HCT116 (cell line): ENCODE measurements around the gene HHATL. TPM values are rescaled to one million over a fixed set of nuclear protein-coding genes. Genes with fewer than 3 reads are reported as not detected.

ENCODE experiments used
- ATAC-seq: fragments of 200-7000 bp; cut with Tn5 transposase; 2 replicates; pipeline ENCODE4 v1.9.1; 2020; ENCODE audit warnings: mild to moderate bottlenecking, moderate library complexity
- BruUV-seq: library from RNA; stranded (reverse); fragments of 400-500 nt; replicated peaks from 2 replicates; lab custom pipeline; 2021; lab: Mats Ljungman, UMichigan
- CTCF ChIA-PET: fragments of 300-600 bp; sonication (Branson Sonifier 250); formaldehyde crosslinking; loops from one replicate; lab custom pipeline; 2021; ENCODE audit warnings: antibody characterized with exemption; lab: Charles Lee
- POLR2A ChIA-PET: fragments of 300-600, 350-600 bp; sonication (Branson Sonifier 250); formaldehyde crosslinking; loops from one replicate; lab custom pipeline; 2021; ENCODE audit warnings: antibody characterized with exemption; lab: Charles Lee
- RAD21 ChIA-PET, 2 experiments: fragments of 300-600 bp; sonication (Branson Sonifier 250); formaldehyde crosslinking; loops; one replicate each; lab custom pipeline; 2023; ENCODE audit warnings: low total read pairs in 2 of 2; ENCODE audit not compliant: uncharacterized antibody in 2 of 2, unreplicated experiment in 2 of 2, low non-redundant PET in 1 of 2; lab: Charles Lee
- DNase-seq: peaks from one replicate; pipeline ENCODE4 v3.0.0-alpha.2; 2010; ENCODE audit warnings: low read depth, low spot score
- H2AFZ ChIP-seq: fragments of 200-600 bp; shearing (Covaris generic), sonication (generic); 2 replicates; pipeline ENCODE4 v1.6.1; 2017; ENCODE audit warnings: low read depth, mixed run types, mixed read lengths, antibody characterized with exemption, low read length; ENCODE audit not compliant: poor library complexity, severe bottlenecking
- H3K27ac ChIP-seq: 2 replicates; pipeline ENCODE4 v1.5.1; 2012; ENCODE audit warnings: low read depth, low read length
- H3K27me3 ChIP-seq: fragments of 200-600 bp; sonication (generic); 2 replicates; pipeline ENCODE4 v1.6.1; 2016; ENCODE audit warnings: mixed run types, low read length, mixed read lengths; ENCODE audit not compliant: insufficient read depth
- H3K36me3 ChIP-seq, 2 experiments: fragments of 200-500 bp in 1 of 2; fragments of 200-600 bp in 1 of 2; sonication (Bioruptor generic) in 1 of 2; sonication (generic) in 1 of 2; 2 replicates each; pipeline versions ENCODE4 v1.5.1 to v1.6.1; 2014 to 2016; ENCODE audit warnings: low read length in 2 of 2, inconsistent platforms in 1 of 2, mixed read lengths in 1 of 2, mixed run types in 1 of 2; ENCODE audit not compliant: insufficient read depth in 2 of 2, control insufficient read depth in 1 of 2
- H3K4me1 ChIP-seq, 2 experiments: fragments of 200-600 bp in 1 of 2; sonication (generic) in 1 of 2; 2 replicates each; pipeline versions ENCODE4 v1.5.1 to v1.6.1; 2012 to 2017; ENCODE audit warnings: low read length in 2 of 2, inconsistent platforms in 1 of 2, mild to moderate bottlenecking in 1 of 2, mixed read lengths in 1 of 2, mixed run types in 1 of 2, moderate library complexity in 1 of 2; ENCODE audit not compliant: insufficient read depth in 2 of 2, control insufficient read depth in 1 of 2
- H3K4me2 ChIP-seq: fragments of 200-600 bp; sonication (generic); 2 replicates; pipeline ENCODE4 v1.6.1; 2017; ENCODE audit warnings: mixed run types, low read length, mixed read lengths
- H3K4me3 ChIP-seq, 2 experiments: fragments of 200-600 bp in 1 of 2; sonication (generic) in 1 of 2; replicated peaks in 1 of 2; 2 replicates each; pipeline ENCODE4 v1.5.1; 2011 to 2016; ENCODE audit warnings: low read length in 2 of 2, control low read depth in 1 of 2, low read depth in 1 of 2, mild to moderate bottlenecking in 1 of 2, mixed read lengths in 1 of 2, mixed run types in 1 of 2
- H3K79me2 ChIP-seq: fragments of 200-600 bp; sonication (generic); 2 replicates; pipeline ENCODE4 v1.6.1; 2017; ENCODE audit warnings: mild to moderate bottlenecking, mixed run types, low read length, moderate library complexity, mixed read lengths; ENCODE audit not compliant: insufficient read depth
- H3K9ac ChIP-seq: fragments of 200-600 bp; sonication (generic); 2 replicates; pipeline ENCODE4 v1.6.1; 2016; ENCODE audit warnings: low read length, mixed read lengths
- H3K9me2 ChIP-seq: fragments of 200-600 bp; sonication (generic), shearing (Covaris generic); 2 replicates; pipeline ENCODE4 v1.6.1; 2017; ENCODE audit warnings: mixed run types, mild to moderate bottlenecking, moderate library complexity; ENCODE audit not compliant: insufficient read depth
- H3K9me3 ChIP-seq, 2 experiments: fragments of 200-500 bp in 1 of 2; fragments of 200-600 bp in 1 of 2; sonication (Bioruptor generic) in 1 of 2; sonication (generic) in 1 of 2; 2 replicates each; pipeline ENCODE4 v1.6.1; 2014 to 2017; ENCODE audit warnings: low read length in 2 of 2, mixed read lengths in 2 of 2, inconsistent platforms in 1 of 2, low read depth in 1 of 2, mild to moderate bottlenecking in 1 of 2, mixed run types in 1 of 2, moderate library complexity in 1 of 2; ENCODE audit not compliant: control insufficient read depth in 1 of 2, insufficient read depth in 1 of 2
- H4K20me1 ChIP-seq: fragments of 200-600 bp; sonication (generic), shearing (Covaris generic); 2 replicates; pipeline ENCODE4 v1.6.1; 2017; ENCODE audit warnings: mixed run types, mild to moderate bottlenecking, moderate library complexity; ENCODE audit not compliant: insufficient read depth
- EGR1 ChIP-seq: IDR thresholded peaks from 2 replicates; pipeline ENCODE4 v1.6.1; 2012; ENCODE audit warnings: low read depth
- ELF1 ChIP-seq: IDR thresholded peaks from 2 replicates; pipeline ENCODE4 v1.6.1; 2012; ENCODE audit warnings: low read depth, borderline replicate concordance
- FOSL1 ChIP-seq: IDR thresholded peaks from 2 replicates; pipeline ENCODE4 v1.6.1; 2012; ENCODE audit warnings: low read depth
- MAX ChIP-seq: IDR thresholded peaks from 2 replicates; pipeline ENCODE4 v1.6.1; 2012
- POLR2A ChIP-seq: IDR thresholded peaks from 2 replicates; pipeline ENCODE4 v1.7.0; 2011; ENCODE audit warnings: borderline replicate concordance; ENCODE audit not compliant: insufficient read depth, insufficient read length; ENCODE audit errors: extremely low read depth
- RAD21 ChIP-seq: IDR thresholded peaks from 2 replicates; pipeline ENCODE4 v1.6.1; 2012; ENCODE audit warnings: low read depth, mild to moderate bottlenecking
- REST ChIP-seq: IDR thresholded peaks from 2 replicates; pipeline ENCODE4 v1.6.1; 2012; ENCODE audit warnings: low read depth
- SP1 ChIP-seq: IDR thresholded peaks from 2 replicates; pipeline ENCODE4 v1.6.1; 2012; ENCODE audit warnings: low read depth
- YY1 ChIP-seq: IDR thresholded peaks from 2 replicates; pipeline ENCODE4 v1.6.1; 2011; ENCODE audit warnings: low read length, low read depth, moderate library complexity, mild to moderate bottlenecking; ENCODE audit not compliant: insufficient replicate concordance; ENCODE audit errors: extremely low read depth
- ZNF274 ChIP-seq: fragments of 200-500 bp; sonication (Bioruptor generic); IDR thresholded peaks from 2 replicates; pipeline ENCODE4 v1.6.1; 2014; ENCODE audit warnings: mild to moderate bottlenecking, low read depth, low read length, inconsistent platforms
- intact Hi-C: fragments of 100-400 bp; cut with micrococcal nuclease; formaldehyde crosslinking; loops from 2 replicates; pipeline ENCODE4 v1.10.0; 2022
- total RNA-seq: library from RNA; stranded (reverse); gene quantifications from one replicate; pipeline ENCODE4 v1.2.1, GENCODE V29; 2021; ENCODE audit not compliant: unreplicated experiment
- TF ChIP-seq, protein P1 (sequence below): IDR thresholded peaks from 2 replicates; pipeline ENCODE4 v1.6.1; 2011; ENCODE audit warnings: mild to moderate bottlenecking, low read length, moderate library complexity; ENCODE audit not compliant: insufficient replicate concordance; ENCODE audit errors: extremely low read depth

Gene HHATL
- total RNA-seq, 1 experiment from 2014 or later = 0.52 TPM

GRCh38 chr3:42690191-42690590 is 12.4 kb downstream of the HHATL start:
- ChIA-PET RAD21 (no interaction called here), POLR2A (no interaction called here), CTCF (no interaction called here)
- Histone ChIP-seq H3K4me2 (no peak overlapping the region), H3K9me2 (no peaks in the 10 kb centered on the region), H3K79me2 (no peaks in the 10 kb centered on the region), H2AFZ (no peak overlapping the region), H3K36me3 (no peaks in the 10 kb centered on the region), H3K9me3 (no peaks in the 10 kb centered on the region), H3K27ac (no peak overlapping the region), H3K27me3 (peaks cover 3% of the 10 kb centered on the region; the same call in 1 of the 2 replicates), H4K20me1 (no peaks in the 10 kb centered on the region), H3K4me1 (peaks cover 0 to 2% of the 10 kb centered on the region in 2 experiments; a peak in 1 of 4 replicates), H3K4me3 (no peak overlapping the region), H3K9ac (no peak overlapping the region)
- BruUV-seq = no TSS peak
- DNase-seq (no peak), ATAC-seq (no peak)
- TF ChIP-seq POLR2A (no peak), ZNF274 (no peak), MAX (no peak), FOSL1 (no peak), EGR1 (no peak), SP1 (no peak), YY1 (no peak), RAD21 (no peak), REST (no peak), ELF1 (no peak)
- TF ChIP-seq, protein P1, sequence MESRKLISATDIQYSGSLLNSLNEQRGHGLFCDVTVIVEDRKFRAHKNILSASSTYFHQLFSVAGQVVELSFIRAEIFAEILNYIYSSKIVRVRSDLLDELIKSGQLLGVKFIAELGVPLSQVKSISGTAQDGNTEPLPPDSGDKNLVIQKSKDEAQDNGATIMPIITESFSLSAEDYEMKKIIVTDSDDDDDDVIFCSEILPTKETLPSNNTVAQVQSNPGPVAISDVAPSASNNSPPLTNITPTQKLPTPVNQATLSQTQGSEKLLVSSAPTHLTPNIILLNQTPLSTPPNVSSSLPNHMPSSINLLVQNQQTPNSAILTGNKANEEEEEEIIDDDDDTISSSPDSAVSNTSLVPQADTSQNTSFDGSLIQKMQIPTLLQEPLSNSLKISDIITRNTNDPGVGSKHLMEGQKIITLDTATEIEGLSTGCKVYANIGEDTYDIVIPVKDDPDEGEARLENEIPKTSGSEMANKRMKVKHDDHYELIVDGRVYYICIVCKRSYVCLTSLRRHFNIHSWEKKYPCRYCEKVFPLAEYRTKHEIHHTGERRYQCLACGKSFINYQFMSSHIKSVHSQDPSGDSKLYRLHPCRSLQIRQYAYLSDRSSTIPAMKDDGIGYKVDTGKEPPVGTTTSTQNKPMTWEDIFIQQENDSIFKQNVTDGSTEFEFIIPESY = no peak
- intact Hi-C loops = no loop called here
